K562 (cell line): Measurements from ENCODE around the gene BAD. TPM values are rescaled to one million over a fixed set of nuclear protein-coding genes. Genes with fewer than 3 reads are reported as not detected.

Experiments used
- ESRRA ChIP-seq: fragments of 450-650 bp; IDR thresholded peaks from 2 replicates; pipeline ENCODE4 v1.6.1; 2014; ENCODE audit warnings: low read depth, mild to moderate bottlenecking, moderate library complexity, borderline replicate concordance
- GMEB1 ChIP-seq: fragments of 250-450 bp; sonication (Bioruptor Pico); IDR thresholded peaks from 2 replicates; pipeline ENCODE4 v1.4.0; 2020; ENCODE audit warnings: mild to moderate bottlenecking
- GTF2B ChIP-seq: IDR thresholded peaks from 2 replicates; pipeline ENCODE4 v1.6.1; 2011; ENCODE audit not compliant: insufficient read length; ENCODE audit errors: extremely low read depth
- MEIS2 ChIP-seq: fragments of 450-650 bp; IDR thresholded peaks from 2 replicates; pipeline ENCODE4 v1.6.1; 2014; ENCODE audit warnings: mild to moderate bottlenecking; ENCODE audit not compliant: partially characterized antibody
- MNT ChIP-seq, 2 experiments: fragments of 450-650 bp; conservative IDR thresholded peaks; 2 replicates each; pipeline ENCODE4 v1.6.1; 2017; ENCODE audit warnings: mild to moderate bottlenecking in 2 of 2, moderate library complexity in 2 of 2
- NRF1 ChIP-seq, 2 experiments: fragments of 450-650 bp; IDR thresholded peaks in 1 of 2; conservative IDR thresholded peaks in 1 of 2; 2 replicates each; pipeline ENCODE4 v1.6.1; 2014; ENCODE audit warnings: mild to moderate bottlenecking in 2 of 2
- SIN3B ChIP-seq: fragments of 450-650 bp; IDR thresholded peaks from 2 replicates; pipeline ENCODE4 v1.6.1; 2017; ENCODE audit warnings: low read depth, mild to moderate bottlenecking, moderate library complexity
- SIRT6 ChIP-seq: IDR thresholded peaks from one replicate; pipeline ENCODE4 v1.6.1; 2012; ENCODE audit warnings: low read depth, mild to moderate bottlenecking, control low read depth, inconsistent platforms, low read length, moderate library complexity
- SP1 ChIP-seq: sonication (generic); formaldehyde crosslinking; IDR thresholded peaks from 2 replicates; pipeline ENCODE4 v1.8.1; 2022; ENCODE audit warnings: mild to moderate bottlenecking, missing genetic modification reagents
- ZC3H8 ChIP-seq: fragments of 450-650 bp; IDR thresholded peaks from 2 replicates; pipeline ENCODE4 v1.6.1; 2017
- polyA plus RNA-seq, 8 experiments: library from polyadenylated mRNA; depleted of rRNA in 4 of 8; stranded (reverse) in 5 of 8; unstranded in 3 of 8; fragments of >200 nt; fragmentation: Nextera tagmentation in 2 of 8; fragmentation: Illumina TruSeq in 1 of 8; extraction: Ambion mirVana in 2 of 8; extraction: Trizol in 1 of 8; gene quantifications; 2 replicates each; pipeline versions ENCODE4 v1.2.1 to v1.2.3, GENCODE V29; 2011 to 2014; ENCODE audit warnings: inconsistent platforms in 1 of 8, missing spikeins in 1 of 8
- total RNA-seq, 7 experiments: library from RNA; depleted of rRNA in 6 of 7; stranded (reverse); fragments of >200 nt in 6 of 7; fragmentation: Illumina TruSeq in 2 of 7; extraction: Trizol in 2 of 7; gene quantifications; 2 replicates each; pipeline versions ENCODE4 v1.2.1 to v1.2.3, GENCODE V29; 2011 to 2021; ENCODE audit warnings: low replicate concordance in 1 of 7

The BAD gene
- total and polyA plus RNA-seq, 9 of the 15 experiments (the other 6 are each of a cell fraction or from before 2014, with no cell fraction given), result 0.61 to 45.6 (median 11.8) TPM

GRCh38 chr11:64284962-64285884, 758 bp upstream of the BAD start, which contains the start of gene GPR137 (continued):
- peak; percentile 97 for TF ChIP-seq GTF2B
- TF ChIP-seq ZC3H8, result no peak
- TF ChIP-seq MNT (conservative IDR thresholded peaks at IDR 0.05), result peak in 1 of 2 experiments; percentile 45; a peak in 1 of 4 replicates
- no peak for TF ChIP-seq SIRT6
- TF ChIP-seq ESRRA, result peak; percentile 84; the same call in 1 of the 2 replicates
- TF ChIP-seq MEIS2, result peak; percentile 61
- peak; percentile 93 to 94 for TF ChIP-seq NRF1 (conservative IDR thresholded peaks at IDR 0.05 in 1 of 2, IDR thresholded peaks at IDR 0.05 in 1 of 2)
- TF ChIP-seq SIN3B, result 0 out of 2 replicates have a peak, but pooled peaks have one; percentile 35
- TF ChIP-seq SP1 (CRISPR knock-in tag), result peak; percentile 43; the same call in 1 of the 2 replicates
- TF ChIP-seq GMEB1 (CRISPR knock-in tag), result peak; percentile 39; the same call in 1 of the 2 replicates
